Bronchial epithelial cell (primary cell): Measurements from ENCODE around the gene SYNPR. TPM values are rescaled to one million over a fixed set of nuclear protein-coding genes. Genes with fewer than 3 reads are reported as not detected.
A peak's percentile ranks its signal among the peaks of the same experiment; 100 is the strongest.

Experiments
- DNase-seq: peaks from one replicate; pipeline ENCODE4 v3.0.0-alpha.2; 2010; ENCODE audit warnings: low read depth
- FAIRE-seq: peaks from 2 replicates; lab custom pipeline; 2011; peaks lifted over from hg19 to GRCh38; lab: Jason Lieb, UNC
- H3K27me3 ChIP-seq: 2 replicates; pipeline ENCODE4 v1.5.1; 2011; ENCODE audit warnings: low read length; ENCODE audit not compliant: control insufficient read depth, insufficient read depth
- H3K36me3 ChIP-seq: 2 replicates; pipeline ENCODE4 v1.5.1; 2011; ENCODE audit warnings: low read length; ENCODE audit not compliant: control insufficient read depth, insufficient read depth
- H3K4me3 ChIP-seq: 2 replicates; pipeline ENCODE4 v1.5.1; 2011; ENCODE audit warnings: mild to moderate bottlenecking, low read depth, low read length, control low read depth
- CTCF ChIP-seq: IDR thresholded peaks from 2 replicates; pipeline ENCODE4 v1.5.1; 2011; ENCODE audit warnings: mild to moderate bottlenecking, moderate library complexity, low read length, control low read depth, inconsistent platforms; ENCODE audit not compliant: insufficient read depth, severe bottlenecking
- total RNA-seq: library from RNA; depleted of rRNA; stranded (reverse); fragments of >200 nt; gene quantifications from 2 replicates; pipeline ENCODE4 v1.2.1, GENCODE V29; 2014

The SYNPR gene
- total RNA-seq, 1 donor from 2014 or later: not detected

GRCh38 chr3:63597019-63597418, 318.9 kb downstream of the SYNPR start:
- Histone ChIP-seq H3K36me3 (no peaks in the 10 kb centered on the region), H3K27me3 (no peaks in the 10 kb centered on the region), H3K4me3 (no peak overlapping the region)
- no peak for FAIRE-seq
- no peak for TF ChIP-seq CTCF
- DNase-seq: no peak

GRCh38 chr3:63607716-63608115, 329.6 kb downstream of the SYNPR start:
- H3K4me3 ChIP-seq: no peak overlapping the region
- H3K27me3 ChIP-seq: no peaks in the 10 kb centered on the region
- no peaks in the 10 kb centered on the region for H3K36me3 ChIP-seq
- no peak for DNase-seq
- no peak for TF ChIP-seq CTCF
- FAIRE-seq: no peak

- no peaks in the 10 kb centered on the region for H3K27me3 ChIP-seq
- no peaks in the 10 kb centered on the region for H3K36me3 ChIP-seq
- FAIRE-seq: no peak
- no peak overlapping the region for H3K4me3 ChIP-seq
- no peak for DNase-seq
- no peak for TF ChIP-seq CTCF
Observed at GRCh38 chr3:63609408-63609807, 331.3 kb downstream of the SYNPR start.

- FAIRE-seq: no peak
Observed at GRCh38 chr3:63609834-63610233, 331.7 kb downstream of the SYNPR start.

GRCh38 chr3:63611382-63611781, 333.3 kb downstream of the SYNPR start:
- FAIRE-seq (no peak), DNase-seq (no peak)
- no peak overlapping the region for H3K4me3 ChIP-seq
- no peaks in the 10 kb centered on the region for H3K36me3 ChIP-seq
- TF ChIP-seq CTCF: no peak
- no peaks in the 10 kb centered on the region for H3K27me3 ChIP-seq

More at GRCh38 chr3:63609834-63610233, 331.7 kb downstream of the SYNPR start:
- TF ChIP-seq CTCF: no peak
- Histone ChIP-seq H3K27me3 (no peaks in the 10 kb centered on the region), H3K36me3 (no peaks in the 10 kb centered on the region), H3K4me3 (no peak overlapping the region)
- DNase-seq: no peak

- H3K4me3 ChIP-seq: no peak overlapping the region
- no peak for TF ChIP-seq CTCF
- FAIRE-seq: no peak
- H3K27me3 ChIP-seq: no peaks in the 10 kb centered on the region
- peak; percentile 44 for DNase-seq
- H3K36me3 ChIP-seq: no peaks in the 10 kb centered on the region
Observed at GRCh38 chr3:63613561-63613960, 335.5 kb downstream of the SYNPR start.
